Central memory CD4-positive, alpha-beta T cell (primary cell): ENCODE measurements around the gene GRK5.
"Not testable (repeated sequence)": the region's sequence is repeated elsewhere in the genome, so short reads cannot be mapped to it uniquely, and the experiment has no call there.

Experiments used
- DNase-seq: peaks from one replicate; pipeline ENCODE4 v3.0.0; 2022

The GRK5 gene

GRCh38 chr10:119447823-119448546 is 240.6 kb downstream of the GRK5 start:
- DNase-seq = no peak

DNA sequence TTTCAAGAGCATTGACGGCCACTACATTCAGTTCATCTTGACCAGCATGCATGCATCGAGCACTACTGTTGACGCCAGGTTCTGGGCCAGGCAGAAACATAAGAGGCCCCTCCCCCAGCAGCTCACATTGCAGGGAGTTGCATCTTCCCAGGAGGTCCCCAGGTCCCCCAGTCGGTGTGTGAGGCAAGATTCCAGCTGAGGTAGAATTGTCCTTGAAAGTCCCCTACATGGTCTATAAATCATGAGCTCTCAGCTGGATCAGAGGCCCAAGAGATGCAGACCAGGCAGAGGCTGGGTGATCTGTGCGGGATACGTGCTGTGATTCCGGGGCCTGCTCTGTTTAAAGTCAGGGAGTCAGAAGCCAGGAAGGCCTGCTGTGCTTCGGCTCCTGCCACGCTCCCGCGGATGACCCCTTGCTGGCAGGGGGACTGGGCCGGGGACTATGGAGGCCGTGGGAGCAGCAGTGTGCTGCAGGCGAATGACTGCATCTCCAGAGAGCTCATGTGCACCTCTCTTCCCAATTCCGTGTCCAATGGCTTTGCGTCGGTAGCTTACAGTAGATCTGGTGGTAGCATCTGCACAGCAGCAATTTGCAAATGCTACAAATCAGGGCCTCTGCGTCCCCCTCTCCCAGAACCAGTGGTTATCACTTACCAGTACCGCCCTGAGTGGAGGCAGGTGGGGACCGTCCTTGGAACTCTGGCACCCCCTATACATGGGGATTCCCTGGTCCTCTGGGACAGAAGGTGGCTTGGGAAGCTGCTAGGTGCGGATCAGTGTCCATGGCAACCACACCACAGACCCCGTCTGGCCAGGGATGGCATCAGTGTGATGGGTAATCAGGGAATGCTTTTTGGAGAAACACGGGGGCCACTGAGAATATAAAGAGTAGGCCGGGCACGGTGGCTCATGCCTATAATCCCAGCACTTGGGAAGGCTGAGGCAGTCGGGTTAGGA is 241.5 kb downstream of the GRK5 start:
- DNase-seq = no peak

DNA sequence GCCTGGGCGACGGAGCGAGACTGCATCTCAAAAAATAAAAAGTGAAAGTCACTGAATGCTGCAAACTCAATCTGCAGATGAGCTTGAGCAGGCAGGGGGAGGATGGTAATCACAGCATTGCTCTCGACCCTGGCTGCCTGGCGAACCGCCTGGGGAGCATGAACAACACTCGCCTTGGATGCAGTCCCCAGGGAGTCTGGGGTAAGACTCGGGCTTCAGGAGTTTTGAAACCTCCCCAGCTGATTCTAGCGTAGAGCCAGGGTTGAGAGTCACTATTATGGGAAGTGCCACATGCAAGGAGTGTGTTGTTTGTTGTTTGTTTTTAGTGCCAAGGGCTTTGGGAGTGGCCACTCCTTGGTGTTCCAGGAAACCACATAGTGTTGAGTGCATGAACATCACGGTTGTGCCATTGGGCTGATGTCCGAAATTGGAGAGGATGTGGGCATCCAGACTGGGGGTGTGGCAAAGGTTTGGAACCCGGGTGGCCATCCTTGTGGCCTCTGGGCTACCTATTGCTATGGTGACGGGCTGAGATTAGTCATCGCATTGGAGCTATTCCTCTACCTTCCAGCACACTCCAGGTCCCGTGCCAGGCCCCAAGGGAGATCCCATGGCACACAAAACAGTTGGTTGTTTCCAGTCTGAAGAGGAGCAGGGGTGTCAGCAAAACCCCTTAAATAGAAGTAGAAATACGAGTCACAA is 242.5 kb downstream of the GRK5 start:
- no peak for DNase-seq

GRCh38 chr10:119450606-119451299 is 243.4 kb downstream of the GRK5 start:
- DNase-seq = no peak

DNA sequence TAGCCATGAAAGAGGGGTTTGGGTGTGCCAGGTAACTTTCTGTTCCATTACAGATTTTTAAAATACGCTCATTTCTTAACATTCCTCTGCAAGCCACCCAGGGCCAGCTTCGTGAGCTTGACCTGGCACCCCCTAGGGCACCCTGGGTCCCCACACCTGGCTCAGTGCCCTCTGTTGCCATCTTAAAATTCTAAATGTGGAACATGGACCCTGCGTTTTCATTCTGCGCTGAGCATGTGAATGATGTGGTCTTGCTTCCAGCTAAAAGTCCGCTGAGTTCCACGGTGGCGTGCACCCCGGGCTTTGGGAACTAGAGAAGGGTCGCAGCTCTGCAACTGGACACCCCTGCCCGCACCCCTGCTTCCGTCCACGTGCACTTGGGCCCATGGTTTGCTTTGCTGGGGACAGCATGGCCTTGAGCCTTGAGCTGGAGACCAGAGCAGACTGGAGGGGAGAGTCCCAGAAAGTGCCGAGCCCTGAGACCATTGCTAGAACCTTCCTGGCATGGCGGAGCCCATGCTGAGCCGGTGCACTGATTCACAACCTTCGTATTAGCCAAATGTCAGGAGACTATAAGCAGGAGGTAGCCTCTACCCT is 244.0 kb downstream of the GRK5 start:
- DNase-seq = no peak

GRCh38 chr10:119452396-119452795 is 245.0 kb downstream of the GRK5 start:
- DNase-seq = no peak

GRCh38 chr10:119453313-119453712 is 245.9 kb downstream of the GRK5 start:
- no peak for DNase-seq

DNA sequence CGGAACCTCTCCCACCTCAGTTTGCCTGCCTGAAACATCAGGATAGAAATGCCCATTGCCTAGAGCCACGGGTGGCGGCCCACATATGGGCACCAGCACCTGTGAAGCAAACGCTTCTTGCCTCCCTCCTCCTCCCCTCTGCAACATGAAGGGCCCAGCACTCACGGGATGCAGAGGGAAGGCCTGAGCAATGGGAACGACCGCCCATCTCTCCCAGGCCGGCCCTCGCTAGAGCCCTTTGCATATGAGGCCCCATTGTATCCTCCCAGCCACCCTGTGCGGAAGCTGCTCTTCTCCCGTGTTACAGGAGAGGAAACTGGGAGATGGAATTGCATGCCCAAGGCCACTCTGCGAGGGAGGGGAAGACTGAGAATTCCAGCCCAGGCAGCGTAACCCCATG is 246.9 kb downstream of the GRK5 start:
- DNase-seq = no peak

DNA sequence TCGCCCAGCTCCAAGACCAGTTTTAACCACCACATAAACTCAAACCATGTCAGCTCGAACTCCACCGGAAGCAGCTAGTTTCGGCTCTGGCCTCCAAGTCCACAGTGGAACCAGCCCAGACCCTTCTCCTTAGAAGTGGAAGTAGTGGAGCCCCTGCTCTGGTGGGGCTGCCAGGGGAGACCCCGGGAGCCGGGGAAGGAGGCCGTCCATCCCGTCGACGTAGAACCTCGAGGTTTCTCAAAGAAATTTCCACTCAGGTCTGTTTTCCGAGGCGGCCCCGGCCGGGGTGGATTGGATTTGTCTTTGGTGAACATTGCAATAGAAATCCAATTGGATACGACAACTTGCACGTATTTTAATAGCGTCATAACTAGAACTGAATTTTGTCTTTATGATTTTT is 247.6 kb downstream of the GRK5 start:
- no peak for DNase-seq

GRCh38 chr10:119455609-119456434 is 248.5 kb downstream of the GRK5 start:
- no peak for DNase-seq

DNA sequence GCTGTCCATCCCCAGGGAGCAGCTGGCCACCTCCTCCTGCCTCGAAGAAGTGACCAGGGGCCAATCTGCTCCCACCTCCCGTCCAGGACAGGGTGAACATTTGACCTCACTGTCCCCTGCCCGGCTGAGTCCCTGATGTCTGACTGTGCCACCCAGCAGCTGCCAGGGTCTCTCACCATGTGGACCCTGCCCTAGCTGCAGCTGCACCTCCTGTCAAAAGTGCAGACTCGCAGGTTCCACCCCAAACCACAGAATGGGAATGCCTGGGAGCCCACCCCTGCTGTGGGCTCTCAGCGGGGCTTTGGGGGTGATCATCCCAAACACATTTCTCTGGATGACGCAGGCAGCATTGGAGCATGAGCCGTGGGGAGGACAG is 249.1 kb downstream of the GRK5 start:
- DNase-seq = no peak

GRCh38 chr10:119457966-119458766 is 250.8 kb downstream of the GRK5 start:
- no peak for DNase-seq

DNA sequence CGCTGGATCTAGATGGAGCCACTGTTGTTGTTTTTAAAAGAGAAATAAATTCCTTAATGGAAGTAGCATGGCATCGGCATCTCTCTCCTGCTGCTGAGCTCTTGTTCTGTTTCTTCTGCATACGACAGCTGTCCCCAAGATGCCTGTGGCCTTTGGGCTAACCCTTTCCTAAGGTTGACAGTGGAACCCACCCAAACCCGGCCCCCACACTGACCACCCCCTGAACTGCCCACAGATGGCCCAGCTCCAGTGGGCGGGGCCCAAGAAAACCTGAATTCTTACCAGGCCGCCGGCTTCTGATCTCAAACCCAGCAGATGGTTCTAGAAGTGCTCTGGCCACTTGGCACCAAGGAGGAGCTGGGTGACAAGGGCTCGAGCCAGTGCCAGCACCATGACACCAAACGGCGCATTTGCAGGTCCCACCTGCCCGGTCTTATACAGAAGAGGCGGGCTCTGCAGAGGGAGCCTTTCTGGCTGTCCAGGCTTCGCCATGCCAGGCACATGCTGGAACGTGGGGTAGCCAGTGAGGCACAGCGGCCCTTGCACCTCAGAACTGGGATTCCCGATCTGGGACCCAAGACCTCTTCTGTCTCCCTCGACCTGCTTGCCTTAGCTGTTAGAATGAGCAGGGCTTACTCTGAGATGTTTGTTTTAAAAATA is 252.4 kb downstream of the GRK5 start:
- DNase-seq = no peak

DNA sequence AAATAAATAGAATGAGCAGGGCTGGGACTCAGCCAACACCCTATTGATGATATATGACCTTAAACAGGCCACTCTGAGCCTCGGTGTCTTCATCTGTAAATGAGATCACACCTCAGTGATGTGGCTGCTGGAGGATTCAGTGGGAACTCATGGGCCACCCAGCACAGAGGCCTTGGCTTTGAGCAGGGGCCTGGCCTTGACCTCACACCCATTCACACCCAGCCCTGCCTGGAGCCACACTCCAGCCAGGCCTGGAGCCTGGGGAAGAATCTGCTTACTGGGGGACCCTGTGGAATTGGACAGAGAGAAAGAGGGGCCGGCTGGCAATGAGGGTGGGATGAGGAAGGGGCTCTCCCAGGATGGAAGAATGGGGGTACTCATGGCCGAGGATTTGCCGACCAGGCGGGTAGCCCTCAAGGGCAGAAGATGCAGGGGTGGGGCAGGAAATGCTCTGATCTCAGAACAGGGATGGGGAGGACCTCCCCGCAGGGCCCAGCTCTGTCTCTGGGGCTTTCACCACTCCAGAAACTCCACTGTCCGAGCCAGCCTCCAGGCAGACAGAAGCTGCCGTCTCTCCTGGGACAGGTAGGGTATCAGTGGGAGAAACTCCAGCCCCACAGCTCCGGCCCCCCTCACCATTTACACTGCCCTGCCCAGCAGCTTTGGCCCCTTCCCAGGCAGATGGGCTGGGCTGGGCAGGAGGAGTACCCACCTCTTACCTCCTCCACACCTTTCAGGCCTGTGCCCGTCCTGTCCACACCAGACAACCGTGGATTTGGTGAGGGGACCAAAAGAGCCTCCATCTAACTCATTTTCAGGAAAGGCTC is 253.2 kb downstream of the GRK5 start:
- no peak for DNase-seq

DNA sequence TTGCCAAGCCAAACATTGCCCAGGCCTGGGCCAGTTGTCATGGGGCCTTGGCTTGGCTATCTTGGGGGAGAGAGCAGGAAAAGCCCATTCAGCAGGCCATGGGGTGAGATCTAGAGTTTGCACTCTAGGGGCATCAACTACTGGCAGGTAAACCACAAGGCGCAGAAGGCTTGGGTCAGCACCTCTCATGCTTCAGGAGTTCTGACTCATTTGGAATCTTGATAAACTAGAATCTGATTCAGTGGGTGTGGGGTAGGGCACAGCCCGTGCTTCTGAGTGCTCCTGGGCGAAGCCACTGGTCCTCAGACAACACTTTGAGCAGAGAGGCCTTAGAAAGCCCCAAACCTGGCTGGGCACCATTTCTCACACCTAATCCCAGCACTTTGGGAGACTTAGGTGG is 254.0 kb downstream of the GRK5 start:
- no peak for DNase-seq

DNA sequence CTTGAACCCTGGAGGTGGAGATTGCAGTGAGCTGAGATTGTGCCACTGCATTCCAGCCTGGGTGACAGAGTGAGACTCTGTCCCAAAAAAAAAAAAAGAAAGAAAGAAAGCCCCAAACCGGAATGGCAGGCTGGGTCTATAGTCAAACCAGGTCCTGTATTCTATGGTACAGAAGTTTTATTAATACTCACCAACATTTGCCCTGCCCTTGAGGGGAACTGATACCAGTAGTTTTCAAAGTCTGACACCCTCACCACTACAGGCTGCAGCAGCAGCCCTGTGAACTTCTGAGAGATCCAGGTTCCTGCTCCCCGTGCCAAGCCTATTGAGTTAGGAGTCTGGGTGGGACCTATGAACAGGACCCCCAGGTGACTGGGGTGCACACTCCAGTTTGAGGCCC is 254.6 kb downstream of the GRK5 start:
- no peak for DNase-seq

DNA sequence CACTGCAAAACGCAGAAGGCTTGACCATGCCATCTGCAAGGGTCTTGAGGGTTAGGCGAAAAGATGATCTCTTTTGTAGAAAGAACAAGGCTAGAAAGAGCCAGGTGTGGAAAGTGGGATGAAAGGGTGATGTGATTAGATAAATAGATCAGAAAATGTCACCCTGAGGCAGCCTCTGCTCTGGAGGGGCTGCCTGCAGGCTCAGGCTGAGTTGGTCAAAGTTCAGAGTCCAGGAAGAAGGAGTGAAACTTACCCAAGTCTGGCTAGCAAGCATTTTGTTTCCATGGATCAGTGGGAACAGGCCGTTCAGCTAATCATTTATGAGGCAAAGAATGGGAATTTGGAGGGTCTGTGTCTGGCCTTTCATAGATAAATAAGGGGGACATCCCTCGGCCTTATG is 255.4 kb downstream of the GRK5 start:
- DNase-seq = no peak

- DNase-seq = not testable (repeated sequence)
These were observed 255.8 kb downstream of the GRK5 start for GRCh38 chr10:119463195-119463594.

DNA sequence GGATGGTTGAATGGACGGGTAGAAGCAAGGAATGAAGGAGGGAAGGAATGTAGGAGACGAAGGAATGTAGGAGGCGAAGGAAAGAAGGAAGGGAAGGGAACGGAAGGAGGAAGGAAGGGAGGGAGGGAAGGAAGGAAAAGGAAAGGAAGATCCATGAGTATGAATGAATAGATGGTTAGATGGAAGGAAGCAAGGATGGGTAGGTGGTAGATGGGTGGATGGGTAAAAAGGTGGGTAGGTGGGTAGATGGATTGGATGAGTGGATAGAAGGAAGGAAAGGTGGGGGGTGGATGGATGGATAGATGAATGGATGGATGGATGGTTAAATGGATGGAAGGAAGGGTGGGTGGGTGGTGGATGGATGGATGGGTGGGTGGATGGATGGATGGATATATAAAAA is 257.7 kb downstream of the GRK5 start:
- DNase-seq = no peak
